DOHH2 (cell line): ENCODE measurements around the gene LSS.

Experiments
- H3F3A ChIP-seq: fragments of 200-600 bp; sonication (generic), shearing (Covaris generic); 2 replicates; pipeline ENCODE4 v1.6.0; 2016; ENCODE audit warnings: antibody characterized with exemption, mild to moderate bottlenecking; ENCODE audit not compliant: control insufficient read depth, insufficient read depth
- H3K27ac ChIP-seq: fragments of 200-600 bp; sonication (generic); 2 replicates; pipeline ENCODE4 v1.5.1; 2014; ENCODE audit warnings: low read depth, mild to moderate bottlenecking, low read length, moderate library complexity
- H3K27me3 ChIP-seq: fragments of 200-600 bp; sonication (generic); 2 replicates; pipeline ENCODE4 v1.6.1; 2014; ENCODE audit warnings: mild to moderate bottlenecking, low read length, mixed read lengths; ENCODE audit not compliant: control insufficient read depth
- H3K36me3 ChIP-seq: fragments of 200-600 bp; sonication (generic); 2 replicates; pipeline ENCODE4 v1.6.1; 2014; ENCODE audit warnings: mild to moderate bottlenecking, low read length, moderate library complexity, mixed read lengths; ENCODE audit not compliant: control insufficient read depth
- H3K4me1 ChIP-seq: fragments of 200-600 bp; sonication (generic); 2 replicates; pipeline ENCODE4 v1.6.1; 2014; ENCODE audit warnings: mild to moderate bottlenecking, low read length, mixed read lengths; ENCODE audit not compliant: control insufficient read depth
- H3K4me2 ChIP-seq: fragments of 200-600 bp; sonication (generic); 2 replicates; pipeline ENCODE4 v1.6.0; 2014; ENCODE audit warnings: mild to moderate bottlenecking, low read length, moderate library complexity
- H3K4me3 ChIP-seq: fragments of 200-600 bp; sonication (generic); 2 replicates; pipeline ENCODE4 v1.5.1; 2014; ENCODE audit warnings: mild to moderate bottlenecking, low read length, mixed read lengths
- H3K79me2 ChIP-seq: fragments of 200-600 bp; sonication (generic); 2 replicates; pipeline ENCODE4 v1.6.1; 2014; ENCODE audit warnings: mild to moderate bottlenecking, low read length, mixed read lengths; ENCODE audit not compliant: control insufficient read depth
- H3K9me2 ChIP-seq: fragments of 200-600 bp; sonication (generic); replicated peaks from 2 replicates; pipeline ENCODE4 v1.6.1; 2014; ENCODE audit warnings: mild to moderate bottlenecking, low read length, mixed read lengths; ENCODE audit not compliant: control insufficient read depth
- H3K9me3 ChIP-seq: fragments of 200-600 bp; sonication (generic); 2 replicates; pipeline ENCODE4 v1.6.1; 2014; ENCODE audit warnings: antibody characterized with exemption, low read length, mixed read lengths; ENCODE audit not compliant: control insufficient read depth, insufficient read depth
- H4K20me1 ChIP-seq: fragments of 200-600 bp; sonication (generic); 2 replicates; pipeline ENCODE4 v1.6.0; 2014; ENCODE audit warnings: low read depth, mild to moderate bottlenecking, antibody characterized with exemption, low read length, moderate library complexity; ENCODE audit not compliant: control insufficient read depth, insufficient read depth
- EZH2phosphoT487 ChIP-seq: fragments of 200-600 bp; sonication (generic); IDR thresholded peaks from 2 replicates; pipeline ENCODE4 v1.6.1; 2017; ENCODE audit warnings: borderline replicate concordance, mild to moderate bottlenecking, antibody characterized with exemption, low read length, moderate library complexity, mixed read lengths
- TF ChIP-seq, protein P1 (sequence below): fragments of 200-600 bp; sonication (generic); IDR thresholded peaks from one replicate; pipeline ENCODE4 v1.5.1; 2014; ENCODE audit warnings: antibody characterized with exemption, mild to moderate bottlenecking, low read depth, low read length; ENCODE audit not compliant: poor library complexity, severe bottlenecking

The LSS gene

DNA sequence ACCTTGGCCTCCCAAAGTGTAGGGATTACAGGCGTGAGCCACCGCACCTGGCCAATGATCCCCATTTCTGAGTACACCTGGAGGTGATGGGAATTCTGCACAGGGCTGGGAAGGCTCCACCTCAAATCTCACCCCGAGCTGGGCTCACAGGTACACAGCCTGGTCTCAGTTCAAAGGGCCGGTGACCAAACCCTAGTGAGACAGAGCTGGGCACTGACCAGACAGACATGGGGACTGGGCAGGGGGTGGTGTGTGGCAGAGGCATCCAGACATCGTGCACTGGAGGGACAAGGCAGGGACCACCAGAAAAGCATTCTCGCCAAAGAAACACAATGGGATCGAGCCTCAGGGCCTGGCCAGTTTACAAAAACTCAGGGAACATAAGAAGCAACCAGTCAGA, 17.2 kb downstream of the LSS start:
- H3F3A ChIP-seq, result no peaks in the 10 kb centered on the region
- H3K4me3 ChIP-seq, result no peak overlapping the region
- no peak overlapping the region for H3K4me2 ChIP-seq
- no peaks in the 10 kb centered on the region for H3K9me3 ChIP-seq
- H3K4me1 ChIP-seq, result no peaks in the 10 kb centered on the region
- no peaks in the 10 kb centered on the region for H3K27me3 ChIP-seq
- peaks cover 86% of the 10 kb centered on the region for H3K36me3 ChIP-seq
- no peak for TF ChIP-seq EZH2phosphoT487
- TF ChIP-seq, protein P1, sequence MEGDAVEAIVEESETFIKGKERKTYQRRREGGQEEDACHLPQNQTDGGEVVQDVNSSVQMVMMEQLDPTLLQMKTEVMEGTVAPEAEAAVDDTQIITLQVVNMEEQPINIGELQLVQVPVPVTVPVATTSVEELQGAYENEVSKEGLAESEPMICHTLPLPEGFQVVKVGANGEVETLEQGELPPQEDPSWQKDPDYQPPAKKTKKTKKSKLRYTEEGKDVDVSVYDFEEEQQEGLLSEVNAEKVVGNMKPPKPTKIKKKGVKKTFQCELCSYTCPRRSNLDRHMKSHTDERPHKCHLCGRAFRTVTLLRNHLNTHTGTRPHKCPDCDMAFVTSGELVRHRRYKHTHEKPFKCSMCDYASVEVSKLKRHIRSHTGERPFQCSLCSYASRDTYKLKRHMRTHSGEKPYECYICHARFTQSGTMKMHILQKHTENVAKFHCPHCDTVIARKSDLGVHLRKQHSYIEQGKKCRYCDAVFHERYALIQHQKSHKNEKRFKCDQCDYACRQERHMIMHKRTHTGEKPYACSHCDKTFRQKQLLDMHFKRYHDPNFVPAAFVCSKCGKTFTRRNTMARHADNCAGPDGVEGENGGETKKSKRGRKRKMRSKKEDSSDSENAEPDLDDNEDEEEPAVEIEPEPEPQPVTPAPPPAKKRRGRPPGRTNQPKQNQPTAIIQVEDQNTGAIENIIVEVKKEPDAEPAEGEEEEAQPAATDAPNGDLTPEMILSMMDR, result no peak
- no peaks in the 10 kb centered on the region for H3K79me2 ChIP-seq
- no peak overlapping the region for H3K27ac ChIP-seq
- H4K20me1 ChIP-seq, result no peaks in the 10 kb centered on the region
- H3K9me2 ChIP-seq, result no peaks in the 10 kb centered on the region

DNA sequence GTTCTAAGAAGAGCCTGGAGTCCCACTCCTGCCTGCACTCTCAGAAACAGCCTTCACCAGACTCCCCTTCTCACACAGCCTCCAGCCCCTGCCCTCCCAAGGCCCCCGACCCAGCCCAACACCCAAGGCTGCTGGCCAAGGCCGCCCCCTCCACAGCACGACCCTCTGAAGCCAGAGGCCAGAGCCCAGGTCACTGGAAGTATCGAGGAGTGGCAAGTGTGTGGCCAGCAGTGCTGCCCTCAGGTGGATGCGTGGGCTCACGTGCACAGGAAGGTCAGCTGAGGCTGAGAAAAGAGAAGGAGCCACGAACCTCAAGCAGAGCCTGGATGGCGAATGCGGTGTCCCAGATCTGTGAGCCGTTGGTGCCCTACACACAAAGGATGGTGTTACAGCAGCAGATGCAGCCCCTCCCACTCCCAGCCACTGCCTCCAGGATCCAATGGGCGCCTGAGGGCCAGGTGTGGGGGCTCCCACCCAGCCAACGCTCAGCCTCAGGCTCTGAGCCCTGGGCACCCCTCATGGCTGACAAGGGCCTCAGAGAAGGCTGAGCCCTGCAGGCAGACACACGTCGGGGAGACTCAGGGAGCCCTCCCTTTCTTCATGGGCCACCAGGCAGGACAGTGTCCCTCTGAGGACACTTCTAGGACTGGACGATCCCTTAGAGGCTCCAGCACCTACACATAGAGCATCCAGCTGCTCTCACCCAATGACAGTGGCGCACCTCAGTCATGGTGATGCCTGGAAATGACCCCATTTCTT, 18.0 kb downstream of the LSS start:
- H3K4me2 ChIP-seq, result no peak overlapping the region
- H3K27ac ChIP-seq, result no peak overlapping the region
- no peaks in the 10 kb centered on the region for H3K27me3 ChIP-seq
- H3K36me3 ChIP-seq, result peaks cover 86% of the 10 kb centered on the region
- TF ChIP-seq EZH2phosphoT487, result no peak
- TF ChIP-seq, protein P1, result no peak
- H3F3A ChIP-seq, result no peaks in the 10 kb centered on the region
- no peak overlapping the region for H3K4me3 ChIP-seq
- no peaks in the 10 kb centered on the region for H4K20me1 ChIP-seq
- H3K9me3 ChIP-seq, result no peaks in the 10 kb centered on the region
- no peaks in the 10 kb centered on the region for H3K9me2 ChIP-seq
- H3K4me1 ChIP-seq, result no peaks in the 10 kb centered on the region
- H3K79me2 ChIP-seq, result no peaks in the 10 kb centered on the region

DNA sequence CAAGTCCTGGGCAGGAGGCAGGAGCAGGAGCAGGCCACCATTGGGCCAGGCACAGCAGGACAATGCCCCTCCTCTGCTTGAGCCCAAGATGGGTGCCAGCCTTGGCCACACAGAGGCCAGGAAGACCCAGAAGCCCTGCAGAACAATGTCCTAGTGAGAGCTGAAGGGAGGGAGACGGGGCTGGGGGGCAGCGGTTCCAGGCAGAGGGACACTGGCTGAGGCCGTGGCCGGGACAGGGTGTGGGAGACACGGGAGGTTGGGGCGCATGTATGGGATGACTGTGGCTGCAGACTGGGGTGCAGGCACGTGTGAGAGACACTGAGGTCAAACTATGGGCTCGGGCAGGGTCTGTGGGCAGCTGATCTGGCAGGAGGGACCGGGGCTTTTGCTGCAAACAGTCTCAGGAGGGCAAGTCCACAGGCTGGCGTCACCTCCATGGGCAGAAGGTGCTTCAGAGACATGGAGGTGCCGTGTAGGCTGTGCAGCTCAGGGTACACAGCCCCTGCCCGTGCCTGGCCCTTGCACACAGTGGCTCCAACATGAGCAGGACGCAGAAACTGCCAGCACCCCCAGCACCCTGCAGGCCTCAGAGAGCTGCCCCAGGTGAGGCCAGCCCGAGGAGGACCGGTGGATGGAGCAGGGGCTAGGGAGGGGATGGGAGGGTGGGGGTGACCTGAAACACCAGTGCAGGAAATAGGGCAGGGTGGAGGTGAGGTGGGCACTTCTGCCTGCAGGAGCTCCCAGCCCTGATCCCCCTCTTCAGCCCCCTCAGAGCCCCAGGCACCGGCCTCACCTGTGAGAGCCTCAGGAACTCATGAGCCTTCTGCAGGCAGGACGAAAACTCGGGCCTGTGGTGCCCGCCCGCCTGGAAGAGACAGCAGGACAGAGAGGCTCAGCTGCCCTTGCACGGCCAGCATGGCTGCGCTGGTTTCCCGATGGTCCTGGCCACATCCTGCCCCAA, 19.5 kb downstream of the LSS start:
- H3K36me3 ChIP-seq, result peaks cover 87% of the 10 kb centered on the region
- no peak overlapping the region for H3K27ac ChIP-seq
- H3K79me2 ChIP-seq, result no peaks in the 10 kb centered on the region
- no peaks in the 10 kb centered on the region; the same call in 1 of the 2 replicates for H3F3A ChIP-seq
- H3K27me3 ChIP-seq, result no peaks in the 10 kb centered on the region
- no peak for TF ChIP-seq EZH2phosphoT487
- TF ChIP-seq, protein P1, result no peak
- H3K4me3 ChIP-seq, result no peak overlapping the region
- no peaks in the 10 kb centered on the region for H3K9me2 ChIP-seq
- no peaks in the 10 kb centered on the region for H3K9me3 ChIP-seq
- no peaks in the 10 kb centered on the region for H3K4me1 ChIP-seq
- no peaks in the 10 kb centered on the region for H4K20me1 ChIP-seq
- H3K4me2 ChIP-seq, result no peak overlapping the region
